Stimulated activated CD4-positive, alpha-beta T cell treated with anti-CD3 and anti-CD28 coated beads, Interleukin-15, amount 100 ng/mL, for 24 hours (primary cell): ENCODE measurements around the gene ABAT.
"Not testable (repeated sequence)": the region's sequence is repeated elsewhere in the genome, so short reads cannot be mapped to it uniquely, and the experiment has no call there.

Source experiments
- DNase-seq: peaks from one replicate; pipeline ENCODE4 v3.0.0-alpha.2; 2020

ABAT gene

GRCh38 chr16:8751481-8752311 is 77.3 kb downstream of the ABAT start:
- no peak for DNase-seq

- no peak for DNase-seq
These were observed 78.3 kb downstream of the ABAT start for GRCh38 chr16:8752706-8753105.

GRCh38 chr16:8753416-8754054 is 79.1 kb downstream of the ABAT start:
- DNase-seq = no peak

GRCh38 chr16:8756755-8757154 is 82.3 kb downstream of the ABAT start:
- DNase-seq = no peak

- DNase-seq = no peak
These were observed 83.6 kb downstream of the ABAT start for GRCh38 chr16:8758022-8758421.

- no peak for DNase-seq
These were observed 85.6 kb downstream of the ABAT start for GRCh38 chr16:8760021-8760420.

GRCh38 chr16:8761078-8761477 is 86.7 kb downstream of the ABAT start:
- no peak for DNase-seq

GRCh38 chr16:8762254-8762653 is 87.8 kb downstream of the ABAT start:
- DNase-seq = no peak

- no peak for DNase-seq
These were observed 88.7 kb downstream of the ABAT start for GRCh38 chr16:8763083-8763482.

- DNase-seq = no peak
These were observed 89.5 kb downstream of the ABAT start for GRCh38 chr16:8763899-8764298.

GRCh38 chr16:8764525-8765250 is 90.3 kb downstream of the ABAT start:
- no peak for DNase-seq

- no peak for DNase-seq
These were observed 92.8 kb downstream of the ABAT start for GRCh38 chr16:8767176-8767575.

- no peak for DNase-seq
These were observed 93.9 kb downstream of the ABAT start for GRCh38 chr16:8768283-8768682.

- no peak for DNase-seq
These were observed 94.3 kb downstream of the ABAT start for GRCh38 chr16:8768692-8769091.

GRCh38 chr16:8773537-8773936 is 99.1 kb downstream of the ABAT start:
- DNase-seq = no peak

- no peak for DNase-seq
These were observed 99.8 kb downstream of the ABAT start for GRCh38 chr16:8774208-8774607.

- DNase-seq = no peak
These were observed 100.9 kb downstream of the ABAT start for GRCh38 chr16:8775359-8775758.

- no peak for DNase-seq
These were observed 101.7 kb downstream of the ABAT start for GRCh38 chr16:8776129-8776584.

GRCh38 chr16:8777217-8777616 is 102.8 kb downstream of the ABAT start:
- no peak for DNase-seq

- DNase-seq = no peak
These were observed 107.4 kb downstream of the ABAT start for GRCh38 chr16:8781797-8782196.

GRCh38 chr16:8782673-8783072 is 108.3 kb downstream of the ABAT start:
- no peak for DNase-seq

- DNase-seq = no peak
These were observed 111.0 kb downstream of the ABAT start for GRCh38 chr16:8785408-8785807.

- DNase-seq = not testable (repeated sequence)
These were observed 111.9 kb downstream of the ABAT start for GRCh38 chr16:8786316-8786715.
